Adrenal gland (tissue), 12 donors: ENCODE data around the gene ZNF311. TPM values are rescaled to one million over a fixed set of nuclear protein-coding genes. Genes with fewer than 3 reads are reported as not detected.

Source experiments
- DNase-seq, 7 donors: peaks; one replicate each; pipeline ENCODE4 v3.0.0-alpha.2; 2019 to 2020
- H3K27ac ChIP-seq, 5 donors: fragments of 200-600 bp; sonication (generic) in 4 of 5; 1 replicate in 3 of 5; 2 replicates in 2 of 5; pipeline versions ENCODE4 v1.5.1 to v1.8.0; 2016 to 2020; ENCODE audit warnings: mild to moderate bottlenecking in 1 of 5
- H3K27me3 ChIP-seq: fragments of 200-600 bp; 2 replicates; pipeline ENCODE4 v1.8.0; 2021
- H3K36me3 ChIP-seq, 2 donors: fragments of 200-600 bp; replicated peaks in 1 of 2; 1 replicate in 1 of 2; 2 replicates in 1 of 2; pipeline versions ENCODE4 v1.5.1 to v1.8.0; 2018 to 2022
- H3K4me1 ChIP-seq, 2 donors: fragments of 200-600 bp; replicated peaks in 1 of 2; 1 replicate in 1 of 2; 2 replicates in 1 of 2; pipeline versions ENCODE4 v1.5.1 to v1.8.0; 2018 to 2021
- H3K4me3 ChIP-seq, 4 donors: fragments of 200-600 bp; sonication (generic) in 3 of 4; one replicate each; pipeline ENCODE4 v1.5.1; 2016 to 2018
- H3K9me3 ChIP-seq, 3 donors: fragments of 200-600 bp; sonication (generic) in 1 of 3; replicated peaks in 1 of 3; 1 replicate in 2 of 3; 2 replicates in 1 of 3; pipeline versions ENCODE4 v1.5.1 to v1.8.0; 2016 to 2021
- POLR2A ChIP-seq, 2 donors: fragments of 450-650 bp; IDR thresholded peaks; one replicate each; pipeline ENCODE4 v1.6.1; 2017; ENCODE audit warnings: antibody characterized with exemption in 2 of 2, mild to moderate bottlenecking in 2 of 2, moderate library complexity in 1 of 2
- WGBS, 4 donors: extraction: QIAGEN DNeasy Blood & Tissue Kit in 2 of 4; methylation state at CpG; one replicate each; pipeline versions ENCODE4 v1.1.5 to v1.1.7; 2013 to 2017; 5-methylcytosine and 5-hydroxymethylcytosine counted together
- intact Hi-C, 2 donors: fragments of 100-400 bp; cut with DNase I; formaldehyde crosslinking; loops; one replicate each; pipeline versions ENCODE4 v1.14.1 to v1.15.0; 2022 to 2023
- polyA plus RNA-seq, 3 donors: library from polyadenylated mRNA; stranded (reverse); fragments of 200-250 nt in 2 of 3; fragments of 350-450 nt in 1 of 3; fragmentation: Illumina TruSeq in 1 of 3; extraction: RNeasy Lipid Tissue Mini Kit (QIAGEN cat#74804) in 1 of 3; gene quantifications; one replicate each; pipeline ENCODE4 v1.2.3, GENCODE V29; 2013 to 2014
- total RNA-seq, 9 donors: library from RNA; depleted of rRNA in 4 of 9; stranded (reverse); fragments of >200 nt in 4 of 9; fragments of 120-200 nt in 1 of 9; fragmentation: NEBNext Ultra II Directional in 1 of 9; extraction: Animal tissue kit (Norgen Biotek cat#: 25700) in 1 of 9; gene quantifications; one replicate each; pipeline versions ENCODE4 v1.1.0 to v1.2.4, GENCODE V29; 2013 to 2023
- TF ChIP-seq, protein P1 (sequence below), 6 experiments: fragments of 450-650 bp in 4 of 6; fragments of 200-600 bp in 2 of 6; sonication (generic) in 1 of 6; IDR thresholded peaks; 1 replicate in 5 of 6; 2 replicates in 1 of 6; pipeline versions ENCODE4 v1.5.1 to v1.8.0; 2016 to 2021; ENCODE audit warnings: antibody characterized with exemption in 6 of 6, mild to moderate bottlenecking in 2 of 6, moderate library complexity in 1 of 6
- donor health status: healthy with polysubstance abuse.
- donor health status: Bipolar disorder and iron deficiency.
- donor health status: DM: yes; HTN: yes; CAD: no.
- donor health status: DM: no; HTN: no; CAD: no.
- donor health status: DM: no; HTN: no; CAD: no.
- donor health status: DM: yes; HTN: yes; CAD: no.

Gene ZNF311
- total and polyA plus RNA-seq, 12 donors: 0.41 to 2.7 (median 1.1) TPM; not detected in 2

DNA sequence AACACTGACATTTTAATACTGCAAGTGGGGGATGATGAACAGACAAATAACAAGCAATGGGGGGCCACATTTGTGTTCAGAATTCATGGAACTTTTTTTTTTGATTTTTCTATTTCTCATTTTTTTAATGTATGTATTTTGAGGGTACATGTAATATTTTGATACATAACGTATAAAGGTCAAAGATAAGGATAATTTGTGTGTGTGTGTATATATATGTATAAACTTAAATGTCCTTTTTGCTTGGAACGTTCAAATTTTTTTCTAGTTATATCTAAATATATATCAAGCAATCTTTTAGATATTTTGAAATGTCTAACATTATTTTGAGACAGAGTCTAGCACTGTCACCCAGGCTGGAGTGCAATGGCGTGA lies 12.3 kb upstream of the ZNF311 start:
- peaks cover 19% of the 10 kb centered on the region for H3K27me3 ChIP-seq
- no peak for TF ChIP-seq POLR2A (IDR thresholded peaks at IDR 0.05)
- TF ChIP-seq, protein P1, sequence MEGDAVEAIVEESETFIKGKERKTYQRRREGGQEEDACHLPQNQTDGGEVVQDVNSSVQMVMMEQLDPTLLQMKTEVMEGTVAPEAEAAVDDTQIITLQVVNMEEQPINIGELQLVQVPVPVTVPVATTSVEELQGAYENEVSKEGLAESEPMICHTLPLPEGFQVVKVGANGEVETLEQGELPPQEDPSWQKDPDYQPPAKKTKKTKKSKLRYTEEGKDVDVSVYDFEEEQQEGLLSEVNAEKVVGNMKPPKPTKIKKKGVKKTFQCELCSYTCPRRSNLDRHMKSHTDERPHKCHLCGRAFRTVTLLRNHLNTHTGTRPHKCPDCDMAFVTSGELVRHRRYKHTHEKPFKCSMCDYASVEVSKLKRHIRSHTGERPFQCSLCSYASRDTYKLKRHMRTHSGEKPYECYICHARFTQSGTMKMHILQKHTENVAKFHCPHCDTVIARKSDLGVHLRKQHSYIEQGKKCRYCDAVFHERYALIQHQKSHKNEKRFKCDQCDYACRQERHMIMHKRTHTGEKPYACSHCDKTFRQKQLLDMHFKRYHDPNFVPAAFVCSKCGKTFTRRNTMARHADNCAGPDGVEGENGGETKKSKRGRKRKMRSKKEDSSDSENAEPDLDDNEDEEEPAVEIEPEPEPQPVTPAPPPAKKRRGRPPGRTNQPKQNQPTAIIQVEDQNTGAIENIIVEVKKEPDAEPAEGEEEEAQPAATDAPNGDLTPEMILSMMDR (IDR thresholded peaks at IDR 0.05): peak in 1 of 6 experiments; percentile 3
- no peak overlapping the region for H3K4me3 ChIP-seq
- H3K27ac ChIP-seq: no peak overlapping the region
- H3K4me1 ChIP-seq: no peaks in the 10 kb centered on the region
- no peak for DNase-seq
- WGBS, 4 donors: 28 to 36% (median 32%) methylated on average over 3 of the region's 3 CpGs
- no peaks in the 10 kb centered on the region for H3K9me3 ChIP-seq
- H3K36me3 ChIP-seq: no peaks in the 10 kb centered on the region
- intact Hi-C loops: loop anchor here (2.0 to 10.0 kb wide), 4 partner anchors 180 to 333 kb away; no protein-coding TSS in a partner anchor

DNA sequence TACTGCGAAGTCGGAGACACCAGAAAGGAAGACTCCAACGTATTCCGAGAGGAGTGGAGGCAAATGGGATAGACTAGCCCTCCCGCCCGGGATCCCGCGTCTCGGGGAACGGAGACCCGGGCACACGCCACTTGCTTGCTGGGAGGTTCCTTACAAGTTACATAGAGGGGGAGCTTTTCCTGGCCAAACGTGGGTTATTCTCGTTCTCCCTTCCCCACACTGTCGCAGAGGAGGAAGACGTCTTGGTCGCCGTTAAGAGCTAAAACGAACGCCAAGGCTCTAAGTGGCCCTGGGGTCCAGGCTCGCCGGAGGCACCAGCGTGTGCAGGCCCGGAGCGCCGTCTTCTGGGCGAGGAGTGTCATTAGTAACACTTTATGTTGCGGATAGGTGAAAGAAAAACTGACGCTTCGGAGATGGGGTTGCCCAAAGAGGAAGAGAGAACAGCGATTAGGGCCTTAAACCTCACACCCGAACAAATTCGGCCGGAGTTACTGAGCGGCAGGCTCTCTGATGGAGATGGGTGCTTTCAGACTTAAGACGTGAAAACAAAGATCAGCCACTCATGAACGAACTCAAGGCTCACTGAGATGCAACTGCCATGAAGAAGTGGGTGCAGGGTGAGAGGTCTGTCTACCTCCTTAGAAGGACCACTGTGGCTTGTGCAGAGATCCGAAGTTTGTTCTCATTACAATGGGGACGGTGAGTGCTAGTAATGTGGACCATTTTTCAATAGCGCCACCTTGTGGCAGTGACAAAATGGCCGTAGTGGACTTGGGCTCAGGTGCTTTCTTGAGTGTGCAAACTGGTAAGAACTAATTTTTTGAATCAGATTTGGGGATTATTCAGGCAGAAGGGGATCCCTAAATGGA lies 11.7 kb upstream of the ZNF311 start:
- peak; percentile 56 to 92 (median 80) for DNase-seq
- no peaks in the 10 kb centered on the region for H3K36me3 ChIP-seq
- H3K4me3 ChIP-seq: peak overlapping the region in 2 of 4 donors; percentile 17 to 52
- H3K4me1 ChIP-seq: no peaks in the 10 kb centered on the region
- H3K27ac ChIP-seq: no peak overlapping the region
- WGBS, 4 donors: 0 to 1% (median 1%) methylated on average over 41 of the region's 41 CpGs
- TF ChIP-seq, protein P1 (IDR thresholded peaks at IDR 0.05): peak; percentile 75 to 86 (median 80)
- TF ChIP-seq POLR2A (IDR thresholded peaks at IDR 0.05): no peak
- H3K9me3 ChIP-seq: no peaks in the 10 kb centered on the region
- intact Hi-C loops: loop anchor here (2.0 to 10.0 kb wide), 4 partner anchors 179 to 332 kb away; no protein-coding TSS in a partner anchor
- peaks cover 19% of the 10 kb centered on the region for H3K27me3 ChIP-seq

DNA sequence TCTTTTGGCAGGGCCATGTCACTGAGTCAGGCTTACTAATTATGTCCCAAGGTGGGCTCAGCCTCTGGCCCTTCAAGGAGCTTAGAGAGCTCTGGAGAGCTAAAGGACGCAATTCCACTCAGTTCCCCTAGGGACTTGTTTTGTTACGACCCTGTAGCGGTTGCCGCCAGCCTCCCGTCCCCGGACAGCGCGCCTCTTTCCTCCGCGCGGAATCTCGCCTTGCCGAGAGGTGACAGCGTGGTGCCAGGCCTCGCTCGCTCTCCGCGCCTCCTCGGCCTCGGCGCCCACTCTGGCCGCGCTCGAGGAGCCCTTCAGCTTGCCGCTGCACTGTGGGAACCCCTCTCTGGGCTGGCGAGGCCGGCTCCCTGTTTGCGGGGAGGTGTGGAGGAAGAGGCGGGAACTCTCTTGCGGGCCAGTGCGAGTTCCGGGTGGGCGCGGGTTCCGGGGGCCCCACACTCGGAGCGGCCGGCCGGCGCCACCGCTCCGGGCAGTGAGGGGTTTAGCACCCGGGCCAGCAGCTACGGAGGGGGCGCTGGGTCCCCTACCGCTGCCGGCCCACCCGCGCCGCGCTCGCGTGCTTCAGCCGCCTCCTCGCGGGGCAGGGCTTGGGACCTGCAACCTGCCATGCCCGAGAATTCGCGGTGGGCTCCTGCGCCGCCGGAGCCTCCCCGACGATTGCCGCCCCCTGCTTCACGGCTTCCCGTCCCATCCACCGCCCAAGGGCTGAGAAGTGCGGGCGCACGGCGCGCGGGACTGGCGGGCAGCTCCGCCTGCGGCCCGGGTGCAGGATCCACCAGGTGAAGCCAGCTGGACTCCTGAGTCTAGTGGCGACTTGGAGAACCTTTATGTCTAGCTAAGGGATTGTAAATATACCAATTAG lies 9.9 kb upstream of the ZNF311 start:
- intact Hi-C loops: loop anchor here (5.0 to 10.0 kb wide), 3 partner anchors 178 to 330 kb away; no protein-coding TSS in a partner anchor
- TF ChIP-seq, protein P1 (IDR thresholded peaks at IDR 0.05): no peak
- TF ChIP-seq POLR2A (IDR thresholded peaks at IDR 0.05): no peak
- H3K27ac ChIP-seq: no peak overlapping the region

More for the DNA sequence above, 9.9 kb upstream of the ZNF311 start:
- H3K4me1 ChIP-seq: no peaks in the 10 kb centered on the region
- no peaks in the 10 kb centered on the region for H3K36me3 ChIP-seq
- peak overlapping the region in 1 of 4 donors; percentile 17 for H3K4me3 ChIP-seq
- H3K27me3 ChIP-seq: peaks cover 19% of the 10 kb centered on the region
- no peak for DNase-seq
- no peaks in the 10 kb centered on the region for H3K9me3 ChIP-seq
- 36 to 63% (median 44%) methylated on average over 15 to 79 of the region's 79 CpGs for WGBS, 4 donors
